GM21723 (cell line): Measurements from ENCODE around the gene ATP5F1C.

ENCODE experiments used
- ATAC-seq: cut with Tn5 transposase; IDR thresholded peaks from one replicate; pipeline ENCODE4 v1.9.1; 2021; ENCODE audit warnings: mild to moderate bottlenecking, moderate library complexity; ENCODE audit not compliant: unreplicated experiment

Gene ATP5F1C

DNA sequence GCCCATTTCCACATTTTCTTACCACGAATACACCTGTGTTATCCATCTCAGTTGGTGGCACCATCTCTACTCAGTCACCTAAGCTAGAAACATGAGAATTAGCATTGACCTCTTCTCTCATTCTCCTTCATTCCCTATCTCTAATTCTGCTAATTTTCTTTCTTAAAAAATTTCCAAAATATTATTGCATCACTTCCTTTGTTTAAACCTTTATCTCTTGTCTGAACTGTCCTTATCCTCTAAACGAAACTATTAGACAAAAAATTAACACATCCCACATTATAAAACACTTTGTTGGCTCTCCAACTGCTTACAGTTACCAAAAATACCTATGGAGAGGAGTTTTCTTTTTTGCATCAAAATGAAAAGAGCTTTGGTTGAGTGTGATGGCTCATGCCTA, 48.6 kb downstream of the ATP5F1C start:
- no peak for ATAC-seq

DNA sequence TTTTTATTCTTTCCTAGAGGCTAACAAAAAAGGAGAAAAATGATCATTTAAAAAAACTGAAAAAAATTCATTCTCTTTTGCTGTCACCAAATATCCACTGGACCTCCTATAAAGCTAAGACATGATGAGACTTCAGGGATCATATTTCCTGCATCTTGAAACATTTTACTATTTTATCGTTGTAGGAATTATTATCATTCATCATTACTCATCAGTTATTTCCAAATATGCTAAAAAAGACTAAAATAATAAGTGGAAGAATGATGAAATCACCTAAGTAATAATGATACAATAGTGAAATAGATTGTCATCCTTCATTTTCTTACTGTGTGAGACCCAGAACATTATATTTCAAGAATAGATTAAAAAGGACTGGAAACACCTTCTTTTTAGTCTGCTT, 58.6 kb downstream of the ATP5F1C start:
- no peak for ATAC-seq

GRCh38 chr10:7853226-7853842, 65.4 kb downstream of the ATP5F1C start:
- ATAC-seq, result no peak

- no peak for ATAC-seq
Measured at GRCh38 chr10:7853890-7854289, 65.9 kb downstream of the ATP5F1C start.

- no peak for ATAC-seq
Measured at GRCh38 chr10:7855205-7855604, 67.2 kb downstream of the ATP5F1C start.

DNA sequence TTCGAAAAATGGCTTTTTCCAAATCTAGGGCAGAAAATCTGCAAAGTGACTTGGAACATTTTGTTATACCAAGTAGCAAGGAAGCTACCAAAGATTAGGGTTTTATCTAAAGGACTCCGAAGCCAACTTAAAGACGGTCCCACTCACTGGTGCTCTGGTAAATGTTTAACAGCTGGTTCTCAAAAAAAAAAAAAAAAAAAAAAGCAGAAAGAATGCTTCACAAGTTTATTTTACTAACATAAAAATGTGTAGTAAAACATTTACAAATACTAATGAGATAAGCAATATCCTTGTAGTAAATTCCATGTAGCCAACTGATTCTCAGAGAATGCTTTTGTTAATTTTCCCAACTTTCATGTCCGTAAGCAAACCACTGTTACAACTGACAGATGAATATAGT, 68.7 kb downstream of the ATP5F1C start:
- no peak for ATAC-seq

DNA sequence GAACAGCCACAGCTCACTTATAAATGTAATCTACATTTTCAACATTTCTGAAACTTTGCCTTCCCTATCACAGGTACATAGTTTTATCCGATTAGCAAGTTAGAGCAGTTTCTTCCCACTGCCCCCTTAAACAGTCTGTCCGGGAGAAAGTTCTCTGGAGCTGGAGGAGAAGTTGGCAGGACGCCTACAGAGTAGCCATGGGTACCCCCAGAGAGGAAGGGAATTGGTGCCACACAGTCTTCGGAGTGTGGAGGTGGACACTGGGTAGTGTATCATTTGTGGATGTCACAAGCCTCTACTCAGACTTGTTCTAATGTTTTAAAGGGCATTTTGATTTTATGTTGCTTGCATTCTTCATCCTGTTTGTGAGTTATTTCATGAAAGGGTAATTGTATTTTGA, 69.3 kb downstream of the ATP5F1C start:
- no peak for ATAC-seq
